ENCODE results near the gene PNMA6F. TPM values are rescaled to one million over a fixed set of nuclear protein-coding genes. Genes with fewer than 3 reads are reported as not detected.
A peak's percentile ranks its signal among the peaks of the same experiment; 100 is the strongest.
"Not testable (repeated sequence)": the region's sequence is repeated elsewhere in the genome, so short reads cannot be mapped to it uniquely, and the experiment has no call there.

The PNMA6F gene
- total and polyA plus RNA-seq, 4 experiments from 2014 or later: not detected

- Histone ChIP-seq H3K4me3 (ENCODE audit: low read length in 2 of 2) (no peak overlapping the region), H3K36me3 (ENCODE audit: insufficient read depth, low read length) (no peaks in the 10 kb centered on the region), H3K27ac (ENCODE audit: low read depth, low read length) (no peak overlapping the region), H3K9me3 (ENCODE audit: control insufficient read depth in 1 of 2, low read length in 2 of 2) (no peaks in the 10 kb centered on the region), H3K4me1 (ENCODE audit: insufficient read depth, low read length) (no peaks in the 10 kb centered on the region), H3K27me3 (ENCODE audit: insufficient read depth, low read length) (no peaks in the 10 kb centered on the region)
- no peaks in the 10 kb centered on the region for H3K4me1 Mint-ChIP-seq
- intact Hi-C loops (cut with micrococcal nuclease): no loop called here
- no peak for DNase-seq
- peaks cover 6 to 8% of the 10 kb centered on the region in 2 donors for H3K27me3 Mint-ChIP-seq
- no peak overlapping the region for H3K4me3 Mint-ChIP-seq
- ChIA-PET CTCF (ENCODE audit: partially characterized antibody) (no interaction called here), POLR2A (ENCODE audit: partially characterized antibody) (no interaction called here)
- no peaks in the 10 kb centered on the region for H3K36me3 Mint-ChIP-seq
- no peak overlapping the region for H3K27ac Mint-ChIP-seq
- no peaks in the 10 kb centered on the region for H3K9me3 Mint-ChIP-seq
These were observed 19.8 kb downstream of the PNMA6F start for GRCh38 chrX:153301746-153302145.

DNA sequence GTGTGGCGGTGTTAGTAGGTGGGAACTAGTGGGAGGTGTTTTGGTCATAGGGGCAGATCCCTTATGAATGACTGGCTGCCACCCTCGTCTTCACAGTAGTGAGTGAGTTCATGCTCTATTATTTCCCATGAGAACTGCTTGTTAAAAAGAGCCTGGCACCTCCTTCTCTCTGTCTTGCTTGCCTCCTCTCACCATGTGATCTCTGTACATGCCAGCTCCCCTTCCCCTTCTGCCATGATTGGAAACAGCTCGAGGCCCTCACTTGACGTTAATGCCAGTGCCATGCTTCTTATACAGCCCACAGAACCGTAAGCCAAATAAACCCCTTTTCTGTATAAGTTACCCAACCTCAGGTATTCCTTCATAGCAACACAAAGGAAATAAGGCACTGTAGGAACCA, 21.7 kb downstream of the PNMA6F start:
- H3K27ac ChIP-seq (ENCODE audit: low read depth, low read length): no peak overlapping the region
- no peak overlapping the region for H3K4me3 Mint-ChIP-seq
- H3K4me1 ChIP-seq (ENCODE audit: insufficient read depth, low read length): no peaks in the 10 kb centered on the region
- H3K27me3 Mint-ChIP-seq: peaks cover 3 to 10% of the 10 kb centered on the region in 2 donors
- no peak overlapping the region for H3K27ac Mint-ChIP-seq
- H3K9me3 ChIP-seq (ENCODE audit: control insufficient read depth in 1 of 2, low read length in 2 of 2): no peaks in the 10 kb centered on the region
- no peaks in the 10 kb centered on the region for H3K27me3 ChIP-seq (ENCODE audit: insufficient read depth, low read length)
- no peaks in the 10 kb centered on the region for H3K36me3 ChIP-seq (ENCODE audit: insufficient read depth, low read length)
- CTCF ChIA-PET (ENCODE audit: partially characterized antibody): no interaction called here
- no peak for DNase-seq
- H3K4me3 ChIP-seq (ENCODE audit: low read length in 2 of 2): no peak overlapping the region
- H3K9me3 Mint-ChIP-seq: no peaks in the 10 kb centered on the region
- intact Hi-C loops (cut with micrococcal nuclease): no loop called here
- no peaks in the 10 kb centered on the region for H3K36me3 Mint-ChIP-seq
- peaks cover 0 to under 1% (median 0%) of the 10 kb centered on the region in 4 donors for H3K4me1 Mint-ChIP-seq
- POLR2A ChIA-PET (ENCODE audit: partially characterized antibody): no interaction called here

DNA sequence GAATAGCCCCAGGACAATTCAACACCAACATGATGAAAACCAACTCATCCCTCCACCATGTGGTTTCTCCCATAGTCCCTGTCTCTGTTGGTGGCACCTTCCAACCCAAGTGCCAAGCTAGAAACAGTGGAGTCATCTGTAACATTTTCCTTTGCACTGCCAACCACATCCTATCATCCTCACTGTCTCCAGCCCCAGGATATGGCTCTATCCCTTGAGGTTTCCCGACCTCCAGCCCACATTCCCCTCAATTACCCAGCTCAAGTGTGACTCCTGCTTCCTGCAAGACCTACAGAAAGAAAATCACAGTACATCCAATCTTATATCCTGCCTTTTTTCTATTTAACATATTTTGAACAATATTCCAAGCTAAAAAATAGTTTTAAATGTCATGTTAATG, 24.2 kb downstream of the PNMA6F start:
- ChIA-PET POLR2A (ENCODE audit: partially characterized antibody) (no interaction called here), CTCF (ENCODE audit: partially characterized antibody) (no interaction called here)
- no peak overlapping the region for H3K4me3 ChIP-seq (ENCODE audit: low read length in 2 of 2)
- peaks cover 0 to 2% of the 10 kb centered on the region in 2 donors for H3K27me3 Mint-ChIP-seq
- H3K27me3 ChIP-seq (ENCODE audit: insufficient read depth, low read length): no peaks in the 10 kb centered on the region
- intact Hi-C loops (cut with micrococcal nuclease): no loop called here
- no peak for DNase-seq
- H3K9me3 ChIP-seq (ENCODE audit: control insufficient read depth in 1 of 2, low read length in 2 of 2): no peaks in the 10 kb centered on the region
- peak overlapping the region in 1 of 7 donors; percentile 48 for H3K27ac Mint-ChIP-seq
- H3K4me1 Mint-ChIP-seq: peaks cover 6 to 14% (median 7%) of the 10 kb centered on the region in 4 donors
- H3K36me3 Mint-ChIP-seq: no peaks in the 10 kb centered on the region
- no peaks in the 10 kb centered on the region for H3K36me3 ChIP-seq (ENCODE audit: insufficient read depth, low read length)
- no peaks in the 10 kb centered on the region for H3K9me3 Mint-ChIP-seq
- no peak overlapping the region for H3K27ac ChIP-seq (ENCODE audit: low read depth, low read length)
- no peaks in the 10 kb centered on the region for H3K4me1 ChIP-seq (ENCODE audit: insufficient read depth, low read length)
- no peak overlapping the region for H3K4me3 Mint-ChIP-seq

- Mint-ChIP-seq H3K4me3 (peak overlapping the region in 6 of 8 donors; percentile 1 to 49 (median 24)), H3K4me1 (peaks cover 6 to 14% (median 7%) of the 10 kb centered on the region in 4 donors), H3K27ac (peak overlapping the region in 3 of 7 donors; percentile 6 to 31 (median 19))
- H3K4me1 ChIP-seq (ENCODE audit: insufficient read depth, low read length); intact Hi-C loops (cut with micrococcal nuclease); H3K4me3 ChIP-seq (ENCODE audit: low read length in 2 of 2); H3K36me3 Mint-ChIP-seq; CTCF ChIA-PET (ENCODE audit: partially characterized antibody); H3K9me3 Mint-ChIP-seq; H3K27me3 Mint-ChIP-seq; POLR2A ChIA-PET (ENCODE audit: partially characterized antibody); H3K9me3 ChIP-seq (ENCODE audit: control insufficient read depth in 1 of 2, low read length in 2 of 2); H3K27me3 ChIP-seq (ENCODE audit: insufficient read depth, low read length); H3K36me3 ChIP-seq (ENCODE audit: insufficient read depth, low read length); H3K27ac ChIP-seq (ENCODE audit: low read depth, low read length): not testable (repeated sequence)
- DNase-seq: peak in 2 of 5 donors; percentile 5 to 19
These were observed 28.0 kb downstream of the PNMA6F start for GRCh38 chrX:153293485-153294071.

GRCh38 chrX:153288807-153289206, 32.8 kb downstream of the PNMA6F start:
- H3K36me3 ChIP-seq (ENCODE audit: insufficient read depth, low read length); POLR2A ChIA-PET (ENCODE audit: partially characterized antibody); H3K27me3 ChIP-seq (ENCODE audit: insufficient read depth, low read length); H3K9me3 ChIP-seq (ENCODE audit: control insufficient read depth in 1 of 2, low read length in 2 of 2); DNase-seq; H3K36me3 Mint-ChIP-seq; H3K4me1 Mint-ChIP-seq; H3K4me3 Mint-ChIP-seq; H3K9me3 Mint-ChIP-seq; H3K4me1 ChIP-seq (ENCODE audit: insufficient read depth, low read length); intact Hi-C loops (cut with micrococcal nuclease); H3K27ac Mint-ChIP-seq; H3K27ac ChIP-seq (ENCODE audit: low read depth, low read length); H3K4me3 ChIP-seq (ENCODE audit: low read length in 2 of 2); CTCF ChIA-PET (ENCODE audit: partially characterized antibody); H3K27me3 Mint-ChIP-seq: not testable (repeated sequence)

DNA sequence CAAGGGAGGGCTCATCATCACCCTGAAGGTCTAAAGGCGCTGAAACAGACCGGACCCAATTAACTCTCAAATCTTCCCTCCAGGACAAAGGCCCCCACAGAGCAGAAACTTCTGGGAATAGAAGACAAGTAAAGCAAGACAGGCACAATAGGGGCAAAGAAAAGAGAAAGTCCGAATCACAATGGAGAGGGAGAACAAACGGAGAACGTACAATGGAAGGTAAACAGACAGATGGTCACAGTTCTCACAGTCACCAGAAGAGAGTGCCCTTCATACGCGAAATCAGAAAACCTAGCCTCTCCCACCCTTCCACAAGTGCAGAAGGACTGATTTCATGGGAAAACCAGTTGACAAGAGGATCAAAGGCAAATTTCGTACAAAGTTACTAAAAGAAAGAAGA, 35.9 kb downstream of the PNMA6F start:
- intact Hi-C loops (cut with micrococcal nuclease); H3K9me3 ChIP-seq (ENCODE audit: control insufficient read depth in 1 of 2, low read length in 2 of 2); H3K27ac ChIP-seq (ENCODE audit: low read depth, low read length); H3K9me3 Mint-ChIP-seq; H3K36me3 ChIP-seq (ENCODE audit: insufficient read depth, low read length); H3K36me3 Mint-ChIP-seq; H3K27ac Mint-ChIP-seq; H3K4me1 Mint-ChIP-seq; H3K4me1 ChIP-seq (ENCODE audit: insufficient read depth, low read length); CTCF ChIA-PET (ENCODE audit: partially characterized antibody); DNase-seq; H3K4me3 ChIP-seq (ENCODE audit: low read length in 2 of 2); POLR2A ChIA-PET (ENCODE audit: partially characterized antibody); H3K4me3 Mint-ChIP-seq; H3K27me3 Mint-ChIP-seq; H3K27me3 ChIP-seq (ENCODE audit: insufficient read depth, low read length): not testable (repeated sequence)

DNA sequence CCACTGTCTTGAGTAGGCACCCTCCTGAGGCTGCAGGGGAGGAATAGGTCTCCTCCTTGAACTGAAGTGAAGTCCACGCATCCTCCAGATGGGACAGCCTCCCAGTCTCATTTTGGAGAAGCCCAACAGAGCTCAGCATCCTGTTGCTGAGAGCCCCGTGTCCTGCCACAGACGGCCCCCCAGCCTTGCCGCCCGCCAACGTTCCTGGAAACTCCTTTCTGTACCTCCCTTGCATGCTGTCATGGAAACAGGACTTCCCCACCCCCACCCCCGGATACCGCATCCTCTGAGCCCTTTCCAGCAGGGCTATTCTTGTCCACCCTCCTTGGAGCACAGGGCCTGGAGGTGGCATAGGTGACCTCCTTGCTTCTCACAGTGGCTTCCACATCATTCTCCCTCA, 37.6 kb downstream of the PNMA6F start:
- not testable (repeated sequence) for H3K27me3 ChIP-seq (ENCODE audit: insufficient read depth, low read length)

GRCh38 chrX:153281784-153282183, 39.8 kb downstream of the PNMA6F start:
- POLR2A ChIA-PET (ENCODE audit: partially characterized antibody); DNase-seq; H3K27ac Mint-ChIP-seq; H3K4me1 ChIP-seq (ENCODE audit: insufficient read depth, low read length); H3K4me3 ChIP-seq (ENCODE audit: low read length in 2 of 2); H3K9me3 ChIP-seq (ENCODE audit: control insufficient read depth in 1 of 2, low read length in 2 of 2); H3K27ac ChIP-seq (ENCODE audit: low read depth, low read length); H3K27me3 Mint-ChIP-seq; H3K4me3 Mint-ChIP-seq; H3K9me3 Mint-ChIP-seq; H3K27me3 ChIP-seq (ENCODE audit: insufficient read depth, low read length); intact Hi-C loops (cut with micrococcal nuclease); H3K36me3 Mint-ChIP-seq; H3K36me3 ChIP-seq (ENCODE audit: insufficient read depth, low read length); CTCF ChIA-PET (ENCODE audit: partially characterized antibody); H3K4me1 Mint-ChIP-seq: not testable (repeated sequence)

More for the DNA sequence above, 37.6 kb downstream of the PNMA6F start:
- POLR2A ChIA-PET (ENCODE audit: partially characterized antibody); H3K36me3 Mint-ChIP-seq; H3K9me3 ChIP-seq (ENCODE audit: control insufficient read depth in 1 of 2, low read length in 2 of 2); H3K4me1 ChIP-seq (ENCODE audit: insufficient read depth, low read length); intact Hi-C loops (cut with micrococcal nuclease); H3K27me3 Mint-ChIP-seq; H3K4me3 Mint-ChIP-seq; H3K36me3 ChIP-seq (ENCODE audit: insufficient read depth, low read length); H3K9me3 Mint-ChIP-seq; H3K4me3 ChIP-seq (ENCODE audit: low read length in 2 of 2); H3K4me1 Mint-ChIP-seq; CTCF ChIA-PET (ENCODE audit: partially characterized antibody); H3K27ac ChIP-seq (ENCODE audit: low read depth, low read length); DNase-seq; H3K27ac Mint-ChIP-seq: not testable (repeated sequence)
